Measurements from ENCODE around the gene CD44.

Gene CD44

DNA sequence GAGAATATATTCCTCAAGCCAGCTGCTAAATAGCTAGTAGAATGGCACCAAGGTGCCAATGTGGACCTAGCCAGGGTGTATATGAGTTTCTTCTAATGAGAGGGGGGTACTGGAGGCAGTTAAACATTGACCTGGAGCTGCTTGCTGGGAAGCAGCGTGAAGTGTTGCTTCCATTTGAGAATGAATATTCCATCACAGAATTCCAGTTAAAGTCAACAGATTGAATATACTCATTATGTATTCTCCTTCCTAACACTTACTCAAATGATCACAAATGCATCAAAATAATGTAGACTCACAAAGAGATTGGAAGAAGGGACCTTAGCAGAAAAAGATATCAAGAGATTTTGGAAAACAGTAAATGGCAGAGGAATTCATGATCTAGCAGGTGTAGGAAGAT is 102.1 kb downstream of the CD44 start:
- DNase-seq: no peak

DNA sequence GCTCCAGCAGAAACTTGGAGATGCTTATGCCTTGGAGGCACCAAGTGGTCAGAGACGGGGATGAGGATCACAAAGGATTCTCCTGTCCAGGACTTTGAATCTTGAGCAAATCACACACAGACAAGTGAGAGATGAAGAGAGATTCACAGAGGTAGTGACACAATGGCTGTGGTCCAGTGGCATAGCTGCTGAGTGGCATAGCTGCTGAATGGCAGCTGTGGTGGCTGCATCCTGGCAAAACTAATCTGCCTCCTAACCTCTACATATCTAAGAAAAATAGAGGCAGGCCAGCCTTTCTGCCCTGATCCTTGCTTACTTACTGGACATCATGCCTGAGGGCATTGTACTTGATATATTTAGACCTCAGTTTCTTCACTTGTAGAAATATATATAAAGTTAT is 102.6 kb downstream of the CD44 start:
- no peak for DNase-seq

- DNase-seq: no peak
These were observed 103.7 kb downstream of the CD44 start for GRCh38 chr11:35242412-35243242.

DNA sequence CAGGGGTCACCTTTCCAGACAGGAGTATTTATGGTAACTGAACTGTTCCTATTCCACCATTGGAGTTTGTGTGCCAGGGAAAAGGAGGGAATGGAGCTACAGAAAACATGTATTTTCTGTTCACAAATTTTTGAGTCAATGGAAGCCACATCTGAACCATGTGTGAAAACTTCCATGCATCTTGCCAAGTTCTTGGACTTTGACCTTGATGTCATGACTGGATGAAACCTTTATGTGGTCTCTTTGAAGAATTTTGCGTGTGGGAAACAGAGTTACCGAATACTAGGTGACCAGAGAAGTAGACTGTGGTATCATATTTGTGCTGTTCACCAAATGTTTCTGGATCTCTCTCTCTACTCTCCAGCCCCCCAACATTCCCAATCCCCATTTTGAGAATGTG is 104.8 kb downstream of the CD44 start:
- no peak for DNase-seq

- no peak for DNase-seq
These were observed 106.1 kb downstream of the CD44 start for GRCh38 chr11:35245056-35245455.

DNA sequence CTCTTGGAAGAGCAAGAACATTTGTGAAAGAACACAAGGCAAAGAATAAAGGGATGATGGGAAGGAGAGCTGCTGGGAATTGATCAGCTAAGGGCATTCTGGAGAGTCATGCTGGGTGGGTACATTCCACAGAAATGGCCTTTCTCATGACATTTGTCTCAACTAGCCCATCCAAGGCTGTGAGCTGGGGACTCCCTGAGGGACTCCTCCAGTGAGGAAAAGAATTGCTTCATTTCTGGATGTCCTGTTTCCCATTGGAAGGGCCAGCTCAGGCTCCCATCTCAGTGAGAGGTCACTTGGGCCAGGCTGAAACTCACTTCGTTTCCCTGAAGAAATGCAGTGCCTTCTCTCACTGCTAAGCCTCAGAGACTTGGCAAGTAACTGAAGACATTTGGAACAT is 106.8 kb downstream of the CD44 start:
- no peak for DNase-seq

- no peak for DNase-seq
These were observed 107.8 kb downstream of the CD44 start for GRCh38 chr11:35246745-35247144.

- DNase-seq: peak; percentile 81
These were observed 108.5 kb downstream of the CD44 start for GRCh38 chr11:35247428-35247827.

DNA sequence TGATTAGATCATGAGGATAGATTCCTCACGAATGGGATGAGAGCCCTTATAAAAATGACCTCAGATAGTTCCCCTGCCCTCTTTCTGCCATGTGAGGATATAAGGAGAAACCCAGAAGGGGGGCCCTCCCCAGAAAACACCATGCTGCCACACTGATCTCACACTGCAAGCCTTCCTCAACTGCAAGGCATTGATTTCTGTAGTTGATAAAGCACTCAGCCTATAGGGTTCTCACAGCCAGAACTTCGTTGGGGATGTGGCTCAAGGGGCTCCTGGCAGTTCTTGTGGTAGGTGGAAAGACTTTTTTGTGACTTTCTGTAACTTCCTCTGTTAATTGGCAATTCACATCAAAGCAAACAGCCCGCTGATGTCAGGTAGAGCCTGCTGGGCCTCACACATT is 108.9 kb downstream of the CD44 start:
- no peak for DNase-seq

GRCh38 chr11:35248558-35249323 is 109.8 kb downstream of the CD44 start:
- no peak for DNase-seq

GRCh38 chr11:35250192-35250591 is 111.2 kb downstream of the CD44 start:
- no peak for DNase-seq

DNA sequence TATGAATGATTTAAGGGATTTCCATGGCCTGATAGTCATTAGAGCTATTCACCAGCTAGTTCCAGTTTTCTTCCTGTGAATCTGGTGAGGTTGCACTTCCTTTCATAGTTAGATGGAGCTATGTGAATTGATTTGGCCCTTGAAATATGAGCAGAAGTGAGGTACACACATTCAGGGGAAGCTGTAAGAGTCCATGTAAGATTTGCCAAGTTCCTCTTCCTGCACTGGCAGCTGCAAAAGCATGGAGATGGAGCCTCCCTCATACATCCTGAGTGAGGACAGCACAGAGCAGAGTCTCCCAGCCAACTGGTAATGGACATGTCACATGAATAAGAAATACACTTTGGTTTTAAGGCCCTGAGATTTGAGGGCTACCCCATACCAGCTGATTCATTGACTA is 111.7 kb downstream of the CD44 start:
- DNase-seq: no peak

DNA sequence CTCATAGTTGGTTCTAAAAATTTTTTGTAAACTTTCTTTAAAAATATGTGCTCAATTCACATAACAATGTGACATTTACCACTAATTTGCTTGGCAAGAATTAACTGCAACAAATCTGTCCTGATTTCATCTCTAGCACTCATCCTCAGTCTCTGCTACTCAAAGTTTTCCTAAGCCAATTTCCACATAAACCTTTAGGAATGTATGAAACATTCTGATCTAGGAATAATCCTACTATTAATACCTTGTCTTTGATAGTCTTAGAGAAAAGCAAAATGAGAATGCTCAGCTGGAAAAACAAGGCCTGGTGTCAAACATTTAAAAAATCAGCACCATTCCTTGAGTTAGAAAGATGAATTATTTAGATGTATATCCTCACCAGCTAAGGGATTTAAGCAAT is 114.3 kb downstream of the CD44 start:
- no peak for DNase-seq

GRCh38 chr11:35255514-35255913 is 116.5 kb downstream of the CD44 start:
- no peak for DNase-seq

GRCh38 chr11:35256296-35256695 is 117.3 kb downstream of the CD44 start:
- DNase-seq: no peak

GRCh38 chr11:35257281-35257680 is 118.3 kb downstream of the CD44 start:
- no peak for DNase-seq

GRCh38 chr11:35259529-35259928 is 120.6 kb downstream of the CD44 start:
- DNase-seq: no peak

GRCh38 chr11:35260342-35260985 is 121.5 kb downstream of the CD44 start:
- no peak for DNase-seq

DNA sequence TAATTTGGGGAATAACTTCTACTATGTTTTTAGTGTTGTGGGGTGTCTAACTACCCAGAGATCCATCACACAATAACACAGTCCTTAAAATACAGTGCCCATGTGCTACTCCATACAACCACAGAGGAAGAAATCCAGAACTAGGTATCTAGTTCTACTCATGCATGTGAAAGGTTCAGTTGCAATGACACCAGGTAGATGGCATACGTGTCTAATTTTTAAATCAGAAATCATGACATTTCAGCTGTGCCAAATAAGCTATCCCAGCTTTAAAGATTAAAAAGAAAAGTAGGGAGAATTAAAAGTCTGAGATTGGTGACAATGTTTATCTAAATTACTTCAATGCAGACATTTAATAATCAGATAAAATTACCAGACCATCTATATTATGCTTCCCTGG is 122.2 kb downstream of the CD44 start:
- no peak for DNase-seq

DNA sequence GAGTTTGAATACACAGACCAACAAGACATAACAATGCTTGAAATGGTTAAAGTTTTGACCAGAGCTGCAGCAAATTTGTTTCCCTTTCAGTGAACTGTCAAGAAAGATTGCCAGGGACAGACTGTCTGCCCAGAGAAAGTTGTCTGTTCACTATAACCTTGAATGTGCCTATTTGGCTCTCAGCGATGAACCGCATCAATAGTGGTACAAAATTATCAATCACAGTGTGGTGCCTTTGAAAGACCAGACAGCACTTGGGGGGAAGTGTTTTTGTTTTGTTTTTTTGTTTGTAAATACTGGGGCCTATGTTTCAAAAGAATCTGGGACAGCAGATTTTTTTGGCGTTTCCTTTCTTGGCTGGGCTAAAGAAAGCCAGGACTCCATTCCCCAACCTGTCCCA is 123.1 kb downstream of the CD44 start:
- DNase-seq: no peak

DNA sequence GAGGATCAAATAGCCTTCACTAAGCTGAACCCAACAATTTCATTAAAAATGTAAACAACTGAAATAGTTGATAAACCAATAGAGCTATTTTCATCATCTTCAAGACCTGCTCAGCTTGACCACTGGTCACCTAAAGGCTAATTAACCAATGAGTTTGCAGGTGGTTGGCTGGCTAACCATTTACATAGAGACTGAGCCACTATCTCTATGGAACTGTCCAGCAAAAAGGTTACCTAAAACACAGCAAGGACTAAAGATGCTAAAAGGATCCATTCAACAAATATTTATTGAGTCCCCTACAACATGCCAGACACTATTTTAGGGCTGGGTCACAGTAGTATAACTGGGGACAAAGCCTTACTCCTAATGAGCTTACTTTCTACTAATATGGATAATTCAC is 123.8 kb downstream of the CD44 start:
- DNase-seq: no peak

DNA sequence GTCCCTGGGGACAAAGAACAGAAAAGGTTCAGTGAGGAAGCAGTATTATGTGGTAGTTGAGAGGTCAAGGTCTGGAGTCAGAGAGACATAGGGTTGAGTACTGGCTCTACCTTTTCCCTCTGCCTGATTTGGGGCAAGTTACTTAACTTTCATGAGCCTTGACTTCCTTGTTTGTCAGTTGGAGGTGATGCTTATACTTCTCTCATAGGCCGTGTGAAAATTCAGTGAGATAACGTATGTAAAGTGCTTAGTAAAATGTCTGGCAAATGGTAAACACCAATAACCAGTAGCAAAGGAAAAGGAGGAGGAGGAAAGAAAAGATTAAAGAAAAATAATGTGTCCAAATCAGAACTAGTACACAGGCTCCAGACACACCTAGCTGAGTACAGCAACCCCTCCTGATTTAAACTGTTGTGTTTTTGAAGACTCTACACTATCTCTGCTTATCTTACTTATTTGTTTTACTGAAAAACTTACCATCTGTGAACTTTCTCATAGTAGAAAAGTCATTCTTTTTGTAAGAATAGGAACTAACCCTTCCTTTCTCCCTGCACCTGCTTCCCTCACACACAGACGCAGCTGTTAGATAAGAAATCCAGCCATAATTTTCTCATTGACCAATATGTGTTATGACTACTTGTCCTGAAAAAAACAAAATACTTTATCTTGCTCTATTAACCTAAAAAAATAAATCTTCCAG is 126.9 kb downstream of the CD44 start:
- DNase-seq: no peak

- DNase-seq: no peak
These were observed 128.5 kb downstream of the CD44 start for GRCh38 chr11:35267504-35267903.

Data from activated effector memory CD4-positive, alpha-beta T cell treated with anti-CD3 and anti-CD28 coated beads, Interleukin-2, amount 50 U/mL, for 16 hours (primary cell).